ENCODE measurements around the gene PPP1R7.

The PPP1R7 gene

DNA sequence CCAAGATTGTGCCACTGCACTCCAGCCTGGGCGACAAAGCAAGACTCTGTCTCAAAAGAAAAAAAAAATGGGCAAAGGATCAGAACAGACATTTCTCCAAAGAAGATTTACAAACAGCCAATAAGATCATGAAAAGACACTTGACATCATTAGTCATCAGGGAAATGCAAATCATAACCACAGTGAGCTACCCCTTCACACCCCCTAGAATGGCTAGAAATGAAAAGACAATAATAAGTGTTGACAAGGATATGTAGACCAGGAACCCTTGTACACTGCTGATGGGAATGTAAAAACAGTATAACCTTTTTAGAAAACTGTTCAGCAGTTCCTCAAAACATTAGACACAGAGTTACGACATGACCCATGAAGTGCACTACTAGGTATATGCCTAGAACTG is 29.8 kb upstream of the PPP1R7 start:
- no peak for DNase-seq (ENCODE audit: low spot score)

DNA sequence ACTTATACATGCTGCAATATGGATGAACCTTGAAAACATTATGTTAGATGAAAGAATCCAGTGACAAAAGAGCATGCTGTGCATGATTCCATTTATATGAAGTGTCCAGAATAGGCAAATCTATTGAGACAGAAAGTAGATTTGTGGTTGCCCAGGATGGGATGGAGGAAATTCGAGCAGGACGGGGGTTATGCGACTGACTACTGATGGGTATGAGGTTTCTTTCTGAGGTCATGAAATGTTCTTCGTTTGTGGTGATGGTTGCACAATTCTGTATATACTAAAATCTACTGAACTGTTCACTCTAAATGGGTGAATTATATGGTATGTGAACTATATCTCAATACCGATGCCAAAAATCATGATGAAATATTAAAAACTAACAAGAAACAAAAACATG is 29.3 kb upstream of the PPP1R7 start:
- DNase-seq (ENCODE audit: low spot score) = no peak

DNA sequence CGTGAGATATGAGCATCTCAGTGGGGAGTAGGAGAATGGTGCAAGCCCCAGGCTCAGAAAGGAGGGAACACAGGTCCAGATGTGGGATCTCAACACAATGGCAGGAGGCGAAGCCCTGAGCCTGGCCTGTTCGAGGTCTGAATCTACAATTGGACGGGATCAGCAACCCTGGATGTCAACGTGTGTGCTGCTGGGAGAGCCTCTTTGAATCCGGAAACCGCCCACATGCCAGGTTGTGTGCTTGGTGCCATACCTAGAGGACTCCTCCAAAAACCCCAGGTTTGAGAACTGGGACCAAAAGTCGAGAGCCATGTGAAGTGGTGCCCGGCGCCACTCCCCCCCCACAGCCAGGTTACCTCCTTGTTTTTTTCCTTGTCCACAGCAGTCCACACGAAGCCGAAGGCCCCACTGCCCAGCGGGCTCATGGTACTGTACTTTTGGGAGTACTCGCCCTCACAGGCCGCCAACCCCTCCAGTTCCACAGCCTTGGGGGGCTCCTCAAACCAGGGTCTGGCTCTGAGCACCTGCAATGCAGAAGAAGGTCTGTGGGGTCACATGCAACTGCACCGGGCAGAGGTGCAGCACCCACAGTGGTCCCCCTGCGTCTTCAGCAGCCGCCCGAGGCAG is 27.8 kb upstream of the PPP1R7 start:
- DNase-seq (ENCODE audit: low spot score) = no peak

DNA sequence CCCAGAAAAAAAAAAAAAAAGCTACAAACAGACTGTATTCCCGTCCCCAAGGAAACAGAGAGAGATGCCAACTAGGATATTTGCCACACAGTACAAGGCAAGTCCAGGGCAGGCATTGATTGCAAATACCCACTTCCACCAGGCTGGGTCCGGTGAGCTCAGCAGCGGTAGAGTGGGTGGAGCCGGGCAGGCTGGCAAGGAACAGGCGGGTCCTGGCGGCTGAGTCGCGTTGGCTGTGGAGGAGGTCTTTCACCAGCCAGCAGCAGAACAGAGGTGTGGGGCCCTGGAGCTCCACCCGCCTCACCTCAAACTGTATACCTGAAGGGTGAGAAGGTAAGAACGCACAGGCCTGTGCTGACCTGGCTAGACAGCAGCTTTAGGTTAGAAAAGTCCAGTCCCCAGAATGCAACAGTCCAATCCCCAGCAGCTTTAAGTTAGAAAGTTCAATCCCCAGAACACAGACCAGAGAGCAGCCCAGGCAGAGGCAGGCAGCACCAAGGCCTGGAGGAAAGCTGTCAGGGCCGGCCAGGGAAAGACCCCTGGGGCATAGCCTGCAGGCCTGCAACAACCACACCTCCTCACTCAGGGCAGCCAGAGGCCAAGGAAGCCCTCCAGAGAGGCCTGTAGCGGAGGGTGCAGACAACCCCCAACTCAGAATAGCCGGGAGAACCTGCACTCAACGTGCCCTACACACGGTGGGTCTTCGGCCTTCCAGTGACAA is 26.3 kb upstream of the PPP1R7 start:
- no peak for DNase-seq (ENCODE audit: low spot score)

DNA sequence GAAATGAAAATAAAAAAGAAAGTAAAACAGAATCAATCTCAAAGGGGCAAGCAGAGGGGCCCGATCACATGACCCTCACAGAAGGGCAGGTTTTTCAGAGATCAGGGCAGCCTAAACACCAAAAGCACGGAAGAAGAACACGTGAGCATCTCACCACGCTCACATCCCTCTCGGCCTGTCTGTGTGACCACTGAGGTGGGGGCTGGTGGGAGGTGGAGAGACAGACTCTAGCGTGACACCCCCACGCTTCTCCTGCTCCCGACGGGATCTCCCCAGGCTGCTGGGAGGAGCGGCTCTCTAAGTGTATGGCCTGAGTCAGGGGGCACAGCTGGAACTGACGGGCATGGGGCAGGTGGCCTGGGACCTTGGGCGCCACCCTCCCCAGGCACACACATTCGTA is 24.6 kb upstream of the PPP1R7 start:
- DNase-seq (ENCODE audit: low spot score) = no peak

DNA sequence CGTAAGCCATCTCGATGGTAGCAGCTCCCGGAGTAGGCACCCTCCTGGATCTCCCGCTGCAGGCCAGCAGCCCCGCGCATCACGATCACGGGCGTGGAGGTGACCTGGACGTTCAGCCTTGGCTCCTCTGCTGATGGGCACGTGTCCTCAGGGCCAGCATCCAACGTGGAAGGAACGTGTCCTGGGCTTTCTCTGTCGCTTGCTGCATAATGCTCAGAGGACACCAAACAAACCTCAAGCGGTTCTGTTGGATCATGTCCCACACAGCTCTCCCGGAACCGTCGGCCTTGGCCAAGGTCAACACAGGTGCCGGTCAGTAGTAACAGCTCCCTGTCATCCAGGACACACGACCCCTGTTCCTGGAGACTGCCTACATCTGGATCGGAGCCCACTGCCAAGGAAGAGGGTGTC is 24.1 kb upstream of the PPP1R7 start:
- no peak for DNase-seq (ENCODE audit: low spot score)

DNA sequence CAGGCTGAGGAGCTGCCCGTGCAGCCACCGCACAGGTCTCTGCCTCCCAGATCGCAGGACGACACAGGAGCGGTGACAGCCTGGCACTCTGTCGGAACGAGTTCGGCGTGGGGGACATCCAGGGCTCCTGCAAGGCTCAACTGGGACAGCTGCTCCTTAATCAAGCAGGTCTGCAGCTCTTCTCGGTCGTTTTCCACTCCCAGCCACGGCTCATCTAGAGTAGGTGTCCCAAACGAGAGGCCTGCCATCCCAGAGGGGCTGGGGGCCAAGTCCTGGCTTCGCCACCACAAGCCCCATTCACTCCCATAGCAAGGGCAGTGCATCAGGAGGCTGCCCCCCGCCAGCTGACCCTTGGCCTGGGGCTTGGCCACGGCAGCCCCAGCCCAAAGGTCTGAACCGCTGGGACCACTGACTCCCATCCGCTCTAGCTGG is 23.5 kb upstream of the PPP1R7 start:
- no peak for DNase-seq (ENCODE audit: low spot score)

DNA sequence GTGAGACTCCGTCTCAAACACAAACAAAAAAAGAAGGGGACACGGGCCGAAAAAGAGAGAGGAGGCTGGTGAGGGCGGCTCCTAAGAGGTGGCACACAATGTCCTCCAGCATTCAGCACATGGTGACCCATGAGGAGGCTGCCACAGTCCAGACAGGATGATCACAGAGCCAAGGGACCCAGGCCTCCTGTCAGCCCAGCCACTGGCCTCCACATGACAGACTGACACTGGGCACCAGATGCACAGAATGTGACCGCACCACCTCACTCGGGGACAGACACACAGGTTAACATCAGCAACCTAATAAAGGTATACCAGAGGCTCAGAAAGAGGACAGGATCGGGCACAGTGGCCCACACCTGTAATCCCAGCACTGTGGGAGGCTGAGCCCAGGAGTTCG is 22.0 kb upstream of the PPP1R7 start:
- no peak for DNase-seq (ENCODE audit: low spot score)

DNA sequence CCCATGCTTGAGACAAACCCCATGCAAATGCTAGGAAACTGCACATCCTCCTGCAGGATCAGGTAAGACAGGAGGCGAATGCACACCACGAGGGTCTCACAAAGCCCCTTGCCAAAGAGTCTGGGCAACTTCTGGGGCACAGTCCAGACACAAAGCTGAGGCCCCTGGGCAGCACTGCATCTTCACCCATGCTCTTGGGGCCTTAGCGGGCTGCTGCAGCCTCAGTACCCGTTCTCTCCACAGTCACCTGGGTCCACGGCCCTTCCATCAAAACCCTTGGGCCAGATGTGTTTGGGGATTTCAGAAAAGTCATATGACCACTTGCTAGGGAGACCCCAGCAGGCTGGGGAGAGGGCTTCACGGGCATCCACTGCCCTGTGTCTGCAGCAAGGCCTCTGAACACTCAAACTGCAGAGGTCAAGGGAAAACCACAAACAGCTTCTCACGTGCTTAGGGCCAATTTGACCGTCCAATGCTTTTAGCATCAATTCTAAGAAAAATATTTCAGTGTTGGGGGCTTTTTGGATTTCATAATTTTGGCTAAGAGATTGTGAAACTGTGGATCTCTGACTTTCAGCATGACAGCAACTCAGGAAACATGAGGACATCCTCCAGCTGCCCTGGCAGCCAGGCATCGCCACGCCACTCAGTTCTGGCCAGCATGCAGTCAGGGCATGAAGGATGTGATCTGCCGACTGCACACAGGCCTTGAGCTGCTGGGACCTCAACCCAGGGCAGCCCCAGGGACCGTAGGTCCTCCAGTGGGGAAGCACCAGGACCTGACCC is 21.0 kb upstream of the PPP1R7 start:
- DNase-seq (ENCODE audit: low spot score) = no peak

DNA sequence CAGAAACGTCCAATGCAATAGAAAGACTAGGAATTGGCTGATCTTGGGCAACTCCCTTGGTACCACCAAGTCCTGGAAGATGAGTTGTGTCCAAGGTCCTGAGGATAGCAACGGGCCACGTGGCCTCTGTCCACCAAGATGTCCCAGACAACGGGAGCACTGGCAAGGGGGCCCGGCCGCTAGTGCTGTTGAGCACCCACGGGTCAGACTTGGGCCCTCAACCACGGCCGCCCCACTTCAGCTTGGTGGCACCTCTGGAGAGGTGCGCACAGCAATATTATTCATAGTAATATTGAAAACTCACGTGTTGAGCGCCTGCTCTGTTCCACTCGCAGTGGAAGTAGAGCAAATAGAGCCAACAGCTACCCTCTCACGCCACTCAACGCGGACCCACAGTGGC is 20.0 kb upstream of the PPP1R7 start:
- no peak for DNase-seq (ENCODE audit: low spot score)

DNA sequence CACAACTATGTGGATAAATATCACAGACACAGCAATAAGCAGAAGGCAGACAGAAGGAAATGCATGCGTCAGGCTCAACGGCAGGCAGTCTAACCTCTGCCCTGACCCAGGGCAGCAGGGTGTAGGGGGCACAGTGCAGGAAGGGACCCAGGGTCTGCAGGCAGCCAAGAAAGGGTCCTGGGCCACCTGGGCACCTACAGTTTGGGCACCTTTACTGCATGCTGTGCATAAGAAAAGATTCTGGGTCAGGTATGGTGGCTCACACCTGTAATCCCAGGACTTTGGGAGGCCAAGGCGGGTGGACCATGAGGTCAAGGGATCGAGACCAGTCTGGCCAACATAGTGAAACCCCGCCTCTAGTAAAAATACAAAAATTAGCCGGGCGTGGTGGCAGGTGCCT is 18.7 kb upstream of the PPP1R7 start:
- no peak for DNase-seq (ENCODE audit: low spot score)

DNA sequence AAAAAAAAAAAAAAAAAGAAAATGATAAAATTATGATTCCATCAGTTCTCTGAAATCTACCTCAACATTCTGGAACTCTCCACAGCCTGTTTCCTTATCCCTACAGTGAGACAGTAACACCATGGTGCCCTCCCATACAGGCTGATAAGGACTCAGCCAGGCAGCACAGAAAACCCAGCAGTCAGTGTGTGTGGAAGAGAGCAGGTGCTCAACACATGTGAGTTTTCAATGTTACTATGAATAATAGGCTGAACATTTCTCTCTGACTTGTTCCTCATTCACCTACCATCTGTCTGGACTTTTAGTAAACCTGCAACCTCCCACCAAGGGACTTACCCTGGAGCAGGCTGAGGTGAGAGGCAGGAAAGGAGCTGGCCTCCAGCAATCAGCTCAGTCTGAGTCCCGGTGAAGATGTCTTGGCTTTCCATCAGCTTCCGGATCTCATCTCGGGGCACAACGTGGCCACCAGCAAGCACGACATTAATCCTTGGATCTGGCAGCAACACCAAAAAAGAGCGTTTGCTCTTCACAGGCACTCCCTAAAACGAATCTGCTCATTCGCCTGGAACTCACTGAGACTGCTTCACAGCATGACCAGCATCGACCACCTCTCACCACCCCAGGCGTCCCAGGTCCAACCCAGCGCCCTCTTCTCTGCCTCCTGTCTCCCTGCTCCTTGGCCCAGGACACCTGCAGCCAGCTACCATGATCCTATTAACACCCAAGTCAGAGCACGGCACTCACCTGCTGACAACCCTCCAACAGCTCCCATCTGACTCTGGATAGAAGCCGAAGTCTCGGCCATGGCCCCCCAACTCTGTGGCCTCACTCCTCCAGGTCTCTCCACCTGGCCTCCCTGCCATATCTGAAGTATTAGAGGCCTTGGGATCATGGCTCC is 17.5 kb upstream of the PPP1R7 start:
- DNase-seq (ENCODE audit: low spot score) = no peak

DNA sequence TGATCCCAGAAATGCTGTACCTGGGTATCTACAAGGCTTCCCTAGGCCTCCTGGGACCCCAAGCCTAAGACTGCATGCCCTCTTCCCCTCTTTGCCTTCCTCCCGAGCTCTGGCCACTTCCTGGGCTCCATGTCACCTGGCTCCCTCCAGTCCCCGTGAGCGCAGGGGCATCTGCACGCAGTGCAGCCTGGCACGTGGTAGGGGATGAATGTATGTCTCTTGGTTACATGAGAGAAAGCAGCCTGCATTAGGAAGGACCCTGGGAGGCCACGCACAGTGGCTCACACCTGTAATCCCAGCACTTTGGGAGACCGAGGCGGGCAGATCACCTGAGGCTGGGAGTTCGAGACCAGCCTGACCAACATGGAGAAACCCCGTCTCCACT is 16.8 kb upstream of the PPP1R7 start:
- no peak for DNase-seq (ENCODE audit: low spot score)

DNA sequence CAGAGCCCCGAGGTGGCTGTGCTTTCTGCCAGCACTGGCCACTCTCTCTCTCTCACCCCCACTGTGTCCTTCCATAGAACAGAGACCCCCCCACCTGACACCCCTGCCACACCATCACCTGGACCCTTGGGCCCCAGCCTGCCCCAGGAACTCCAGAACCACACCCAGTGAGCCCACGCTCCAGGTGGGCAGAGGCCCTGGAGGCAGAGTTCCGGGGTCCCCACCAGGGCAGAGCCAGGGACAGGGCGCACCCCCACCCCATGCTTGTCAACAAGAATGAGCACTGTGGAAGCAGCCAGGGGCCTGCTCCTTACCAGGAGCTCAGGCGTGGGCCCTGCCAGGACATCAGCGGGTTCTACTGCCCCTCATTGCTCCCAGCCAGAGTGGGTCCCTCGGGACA is 15.6 kb upstream of the PPP1R7 start:
- DNase-seq (ENCODE audit: low spot score) = no peak

DNA sequence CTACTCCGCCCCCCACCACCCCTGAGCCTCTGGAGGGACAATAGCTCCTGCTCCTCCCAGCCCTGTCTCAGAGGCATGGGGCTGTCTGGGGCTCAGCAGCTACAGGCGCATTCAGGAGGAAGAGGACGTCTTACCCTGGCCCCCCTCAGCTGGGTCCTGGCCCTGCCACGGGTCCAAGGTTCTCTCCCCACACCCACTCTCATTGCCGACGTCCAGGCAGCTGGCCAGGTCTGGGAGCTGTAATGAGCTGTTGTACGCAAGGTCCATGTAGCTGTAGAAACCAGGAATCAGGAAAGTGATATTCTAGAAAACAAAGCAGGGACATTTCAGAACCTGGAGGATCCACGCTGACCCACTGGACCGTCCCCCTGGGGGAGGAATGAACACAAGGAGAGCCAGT is 14.5 kb upstream of the PPP1R7 start:
- no peak for DNase-seq (ENCODE audit: low spot score)

DNA sequence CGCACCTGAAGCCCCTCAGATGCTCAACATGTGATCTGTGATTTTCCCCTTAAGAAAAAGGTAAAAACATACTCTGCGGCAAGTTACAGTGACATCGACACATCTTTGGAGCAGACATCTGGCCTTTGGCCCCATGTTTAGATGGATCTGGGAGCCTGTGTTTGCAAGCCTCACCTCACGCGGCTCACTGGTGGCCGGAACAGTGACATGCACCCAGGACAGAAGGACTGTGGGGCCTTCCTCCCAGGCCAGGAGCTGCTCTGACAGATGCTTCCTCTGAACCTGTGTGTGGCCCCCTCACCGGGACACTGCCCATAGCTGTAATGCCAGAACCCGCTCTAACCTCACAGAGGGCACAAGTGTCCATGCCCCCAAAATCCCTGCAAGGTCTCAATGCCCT is 14.1 kb upstream of the PPP1R7 start:
- no peak for DNase-seq (ENCODE audit: low spot score)

DNA sequence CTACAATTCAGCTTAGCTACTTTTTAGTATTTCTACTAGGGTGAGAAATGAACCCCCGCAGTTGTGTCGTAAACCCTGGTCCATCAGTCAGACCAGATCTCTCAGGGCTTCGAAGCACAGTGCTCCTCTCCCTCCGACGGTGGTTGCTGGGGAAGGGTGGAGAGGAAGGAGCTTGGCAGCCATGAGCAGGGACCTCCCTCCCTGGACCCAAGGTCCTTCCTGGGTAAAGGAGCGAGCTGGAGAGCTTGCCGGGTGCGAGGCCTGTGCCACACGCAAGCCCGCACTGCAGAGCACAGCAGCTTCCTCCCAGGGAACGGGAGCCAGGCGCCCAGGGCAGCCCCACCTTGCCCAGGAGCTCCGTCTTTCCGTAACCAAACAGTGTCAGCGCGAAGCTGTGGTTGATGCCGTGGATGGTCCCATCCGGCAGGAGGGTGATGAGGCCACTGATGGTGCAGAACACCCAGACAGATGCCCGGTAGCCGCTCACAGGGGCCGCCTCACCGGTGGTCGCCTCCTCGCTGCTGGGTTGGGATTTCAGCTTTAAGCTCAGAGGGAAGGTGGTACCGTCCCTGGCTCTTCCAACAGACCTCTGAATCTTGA is 13.5 kb upstream of the PPP1R7 start:
- no peak for DNase-seq (ENCODE audit: low spot score)

DNA sequence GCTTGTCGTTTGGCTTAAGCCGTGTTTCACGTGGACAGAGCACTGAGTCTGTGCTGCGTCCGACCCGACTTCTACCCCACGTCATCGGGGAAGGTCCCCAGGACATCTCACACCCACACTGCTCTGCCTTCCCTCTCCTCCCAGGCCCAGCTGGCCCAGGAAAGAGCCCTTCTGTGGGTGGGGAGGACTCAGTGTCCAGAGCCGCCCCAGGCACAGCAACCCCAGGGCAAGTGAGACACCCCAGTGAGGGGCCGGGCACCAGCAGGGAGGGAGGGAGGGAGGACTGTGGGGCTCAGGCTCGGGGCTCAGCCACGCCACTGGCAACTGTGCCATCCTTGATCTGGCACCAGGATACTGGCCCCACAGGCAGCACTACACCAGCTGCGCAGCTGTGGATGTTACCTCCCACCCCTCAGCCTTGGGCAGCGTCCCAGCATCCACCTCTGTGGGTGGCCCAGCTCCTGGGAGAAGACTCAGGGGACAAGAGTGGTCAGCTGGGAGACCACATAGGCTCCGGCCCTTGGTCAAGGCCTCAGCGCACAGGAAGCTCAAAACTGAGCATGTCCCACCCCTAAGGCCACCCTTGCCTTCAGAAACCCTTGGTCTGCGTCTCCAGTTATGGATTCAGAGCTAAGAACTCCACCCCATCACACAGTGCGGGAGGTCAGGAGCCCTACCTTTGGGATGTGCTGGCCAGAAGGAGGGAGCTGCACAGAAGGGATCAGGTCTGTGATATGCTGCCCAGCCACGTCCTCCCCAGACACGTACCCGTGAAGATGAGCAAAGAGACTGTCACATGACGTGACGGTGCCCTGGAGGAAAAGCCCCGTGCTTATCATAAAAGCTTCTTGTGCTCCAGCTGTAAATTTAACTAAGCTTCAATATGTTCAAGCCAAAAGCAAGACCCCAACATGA is 12.7 kb upstream of the PPP1R7 start:
- DNase-seq (ENCODE audit: low spot score) = no peak

DNA sequence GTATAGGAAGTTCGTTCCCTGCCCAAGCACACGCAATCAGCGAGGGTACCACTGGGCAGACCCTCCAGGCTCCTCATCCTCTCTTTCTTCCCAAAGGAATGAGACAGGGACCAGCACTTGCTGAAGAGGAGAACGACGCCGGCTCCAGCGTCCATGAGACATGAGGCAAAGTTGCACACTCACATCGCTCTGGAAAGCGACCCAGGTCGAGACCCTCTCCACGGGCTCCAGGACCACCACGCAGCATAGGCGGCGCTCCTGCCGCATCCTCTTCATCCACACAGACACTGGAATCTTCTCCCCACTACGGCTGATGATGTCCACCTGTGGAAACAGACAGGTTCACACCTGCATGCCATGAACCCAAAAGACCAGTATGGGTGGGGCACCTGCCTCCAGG is 11.8 kb upstream of the PPP1R7 start:
- DNase-seq (ENCODE audit: low spot score) = no peak

DNA sequence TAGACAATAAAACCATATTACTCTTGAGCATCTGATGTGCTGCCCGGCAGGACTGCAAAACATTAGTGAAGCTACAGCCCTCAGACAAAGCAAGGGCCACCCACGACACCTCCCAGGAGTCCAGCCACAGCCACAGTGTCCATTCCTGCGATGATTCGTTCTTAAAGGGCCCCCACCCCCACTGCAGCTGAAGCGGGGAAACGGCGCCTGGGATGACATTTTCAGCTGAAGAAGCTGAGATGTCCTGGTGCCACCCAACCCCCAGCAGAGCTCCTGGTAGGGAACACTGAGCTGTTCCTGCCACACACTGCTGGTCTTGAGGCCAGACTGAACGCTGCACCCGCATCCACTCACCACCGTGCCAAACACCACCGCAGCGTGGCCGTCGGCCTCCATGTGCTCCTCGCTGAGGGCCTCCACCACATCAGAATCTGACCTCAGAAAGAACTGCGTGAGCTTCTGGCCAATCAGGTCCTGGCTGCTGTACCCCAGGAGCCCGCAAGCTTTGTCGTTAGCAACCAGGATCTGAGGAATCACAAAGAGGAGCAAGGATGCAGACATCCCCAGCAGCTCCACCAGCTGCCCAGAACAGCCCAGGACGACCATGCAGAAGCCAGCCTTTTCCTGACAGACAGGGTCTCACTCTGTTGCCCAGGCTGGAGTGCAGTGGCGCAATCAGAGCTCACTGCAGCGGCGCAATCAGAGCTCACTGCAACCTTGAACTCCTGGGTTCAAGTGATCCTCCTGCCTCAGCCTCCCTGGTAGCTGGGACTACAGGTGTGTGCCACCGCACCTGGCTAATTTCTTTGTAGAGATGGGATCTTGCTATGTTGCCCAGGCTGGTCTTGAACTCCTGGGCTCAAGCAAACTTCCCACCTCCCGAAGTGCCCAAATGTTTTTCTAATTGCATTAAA is 10.5 kb upstream of the PPP1R7 start:
- no peak for DNase-seq (ENCODE audit: low spot score)

All from GM03348 (cell line).